GM19099 (cell line): ENCODE measurements around the gene RAPGEF1.

Experiments used
- POLR2A ChIP-seq: IDR thresholded peaks from 3 replicates; pipeline ENCODE4 v1.6.1; 2011; ENCODE audit warnings: low read depth; ENCODE audit not compliant: insufficient read length; ENCODE audit errors: extremely low read depth

RAPGEF1 gene

GRCh38 chr9:131695366-131695765 is 44.5 kb downstream of the RAPGEF1 start:
- no peak for TF ChIP-seq POLR2A

- no peak for TF ChIP-seq POLR2A
Measured at GRCh38 chr9:131693651-131694597, 46.0 kb downstream of the RAPGEF1 start.

GRCh38 chr9:131692612-131693562 is 47.0 kb downstream of the RAPGEF1 start:
- no peak for TF ChIP-seq POLR2A

- TF ChIP-seq POLR2A = no peak
Measured at GRCh38 chr9:131691969-131692611, 47.8 kb downstream of the RAPGEF1 start.

- TF ChIP-seq POLR2A = no peak
Measured at GRCh38 chr9:131690941-131691573, 48.8 kb downstream of the RAPGEF1 start.

GRCh38 chr9:131690462-131690861 is 49.4 kb downstream of the RAPGEF1 start:
- no peak for TF ChIP-seq POLR2A

- no peak for TF ChIP-seq POLR2A
Measured at GRCh38 chr9:131688377-131688776, 51.5 kb downstream of the RAPGEF1 start.

- TF ChIP-seq POLR2A = no peak
Measured at GRCh38 chr9:131685753-131686706, 53.8 kb downstream of the RAPGEF1 start.

- TF ChIP-seq POLR2A = no peak
Measured at GRCh38 chr9:131682261-131682660, 57.6 kb downstream of the RAPGEF1 start.

GRCh38 chr9:131679261-131680020 is 60.4 kb downstream of the RAPGEF1 start:
- no peak for TF ChIP-seq POLR2A

- TF ChIP-seq POLR2A = peak; percentile 58
Measured at GRCh38 chr9:131678499-131679111, 61.3 kb downstream of the RAPGEF1 start.

GRCh38 chr9:131677444-131678180 is 62.3 kb downstream of the RAPGEF1 start:
- peak; percentile 53 for TF ChIP-seq POLR2A
